HG03060 (cell line): Measurements from ENCODE around the gene SH3GLB2.

Source experiments
- ATAC-seq: cut with Tn5 transposase; IDR thresholded peaks from one replicate; pipeline ENCODE4 v1.9.1; 2021; ENCODE audit warnings: low read depth, moderate number of reproducible peaks; ENCODE audit not compliant: unreplicated experiment

Gene SH3GLB2

DNA sequence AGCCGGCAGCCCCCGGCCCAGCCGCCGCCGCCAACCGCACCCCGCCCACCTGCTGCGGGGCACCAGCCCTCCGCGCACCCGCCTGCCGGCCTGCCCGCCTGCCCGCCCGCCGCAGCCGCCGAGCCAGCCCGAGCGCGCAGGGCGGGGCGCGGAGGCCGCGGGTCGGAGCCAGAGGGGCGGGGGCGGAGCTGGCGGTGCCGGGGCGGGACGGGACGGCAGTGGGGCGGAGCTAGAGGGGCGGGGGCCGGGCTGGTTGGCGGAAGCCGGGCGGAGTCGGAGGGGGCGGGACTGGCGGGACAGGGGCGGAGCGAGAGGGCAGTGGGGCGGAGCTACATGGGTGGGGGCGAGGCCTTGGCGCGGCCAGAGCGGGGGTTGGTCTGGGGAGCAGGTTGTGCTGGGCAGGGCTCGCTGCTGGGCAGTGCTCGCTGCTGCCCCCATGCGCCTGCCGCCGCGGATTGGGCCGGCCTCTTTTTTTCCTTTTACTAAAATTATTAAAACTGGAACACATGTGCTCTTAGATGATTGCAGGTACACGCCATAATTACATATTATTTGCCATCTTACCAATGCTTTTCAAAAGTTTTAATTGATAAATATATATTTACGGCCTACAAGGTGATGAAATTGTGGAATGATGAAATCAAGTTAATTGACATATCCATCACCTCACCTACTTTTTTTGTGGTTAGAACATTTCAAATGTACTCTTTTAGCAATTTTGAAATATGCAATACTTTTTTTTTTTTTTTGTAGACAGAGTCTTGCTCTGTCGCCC lies at the start of gene SH3GLB2:
Gene SH3GLB2 (minus strand): TSS at position 140 of the 775 bp plus-strand sequence. CDS start 177 bp downstream, outside the sequence.
- ATAC-seq, result no peak

DNA sequence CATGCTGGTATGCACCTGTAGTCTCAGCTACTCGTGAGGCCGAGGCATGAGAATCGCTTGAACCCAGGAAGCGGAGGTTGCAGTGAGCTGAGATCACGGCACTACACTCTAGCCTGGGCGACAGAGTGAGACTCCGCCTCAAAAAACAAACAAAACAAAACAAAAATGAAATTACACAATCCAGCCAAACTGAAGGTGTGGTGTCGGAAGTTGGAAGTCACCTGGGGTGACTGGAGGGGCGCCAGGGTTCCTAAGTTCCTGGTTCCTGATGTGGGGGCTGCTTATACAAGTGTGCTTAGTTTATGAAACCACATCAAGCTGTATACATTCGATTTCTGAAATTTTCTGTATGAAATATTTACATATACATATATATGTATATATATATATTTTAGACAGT lies 49.1 kb upstream of the SH3GLB2 start:
- no peak for ATAC-seq

GRCh38 chr9:129076640-129077037 lies 48.5 kb upstream of the SH3GLB2 start:
- ATAC-seq, result no peak

- ATAC-seq, result no peak
Observed at GRCh38 chr9:129075996-129076639, 48.0 kb upstream of the SH3GLB2 start.

DNA sequence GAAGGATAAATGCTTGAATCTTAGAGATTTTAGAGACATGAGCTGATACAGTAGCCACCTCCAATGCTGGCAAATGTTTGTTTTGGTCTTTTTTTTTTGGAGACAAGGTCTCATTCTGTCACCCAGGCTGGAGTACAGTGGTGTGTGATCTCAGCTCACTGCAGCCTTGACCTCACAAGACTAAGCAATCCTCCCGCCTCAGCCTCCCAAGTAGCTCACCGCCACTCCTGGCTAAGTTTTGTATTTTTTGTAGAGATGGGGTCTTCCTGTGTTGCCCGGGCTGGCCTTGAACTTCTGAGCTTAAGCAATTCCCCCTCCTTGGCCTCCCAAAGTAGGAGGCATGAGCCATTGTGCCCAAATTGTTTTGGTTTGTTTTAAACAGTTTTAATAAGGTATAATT lies 46.0 kb upstream of the SH3GLB2 start:
- ATAC-seq, result no peak

- no peak for ATAC-seq
Observed at GRCh38 chr9:129073404-129073803, 45.3 kb upstream of the SH3GLB2 start.

- no peak for ATAC-seq
Observed at GRCh38 chr9:129072171-129072570, 44.0 kb upstream of the SH3GLB2 start.

GRCh38 chr9:129071526-129072126 lies 43.5 kb upstream of the SH3GLB2 start:
- ATAC-seq, result no peak

DNA sequence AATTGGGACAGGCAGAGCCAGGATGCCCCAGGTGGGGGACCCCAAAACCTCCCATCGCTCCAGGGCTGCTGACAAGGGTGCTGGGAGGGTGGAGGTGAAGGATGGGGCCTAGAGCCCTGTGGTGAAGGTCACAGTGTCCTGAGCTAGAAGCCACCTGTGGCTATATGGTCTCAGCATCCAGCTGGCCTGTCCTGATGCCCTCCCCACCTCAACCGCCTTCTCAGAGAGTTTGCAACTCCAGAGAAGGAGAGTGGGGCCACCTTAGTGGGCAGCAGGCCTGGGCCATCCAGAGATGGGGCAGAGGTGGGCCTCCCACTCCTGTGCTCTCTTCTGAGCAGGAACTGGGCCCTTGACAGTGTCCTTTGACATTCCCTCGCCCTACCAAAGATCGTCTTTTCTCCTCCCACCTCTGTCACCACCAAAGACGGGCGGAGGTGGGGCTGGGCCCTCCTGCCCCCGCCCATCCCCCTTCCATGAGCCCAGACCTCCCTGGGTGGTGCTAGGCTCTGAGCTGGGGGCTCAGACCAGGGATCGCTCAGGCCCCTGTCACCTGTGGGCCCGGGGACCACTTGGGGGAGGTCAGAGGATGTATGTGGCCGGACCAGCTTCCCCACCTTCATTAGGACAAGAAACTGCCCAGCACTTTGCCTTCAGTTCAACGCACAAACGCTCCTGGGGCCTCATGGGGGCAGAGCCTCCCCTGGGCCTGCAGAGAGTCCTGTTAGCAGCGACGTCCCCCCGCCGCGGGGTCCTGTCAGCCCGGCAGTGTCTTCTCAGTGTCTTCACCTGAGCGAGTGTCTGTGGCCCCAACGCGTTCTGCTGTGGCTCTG lies 42.8 kb upstream of the SH3GLB2 start:
- no peak for ATAC-seq

GRCh38 chr9:129069862-129070641 lies 41.9 kb upstream of the SH3GLB2 start:
- no peak for ATAC-seq

DNA sequence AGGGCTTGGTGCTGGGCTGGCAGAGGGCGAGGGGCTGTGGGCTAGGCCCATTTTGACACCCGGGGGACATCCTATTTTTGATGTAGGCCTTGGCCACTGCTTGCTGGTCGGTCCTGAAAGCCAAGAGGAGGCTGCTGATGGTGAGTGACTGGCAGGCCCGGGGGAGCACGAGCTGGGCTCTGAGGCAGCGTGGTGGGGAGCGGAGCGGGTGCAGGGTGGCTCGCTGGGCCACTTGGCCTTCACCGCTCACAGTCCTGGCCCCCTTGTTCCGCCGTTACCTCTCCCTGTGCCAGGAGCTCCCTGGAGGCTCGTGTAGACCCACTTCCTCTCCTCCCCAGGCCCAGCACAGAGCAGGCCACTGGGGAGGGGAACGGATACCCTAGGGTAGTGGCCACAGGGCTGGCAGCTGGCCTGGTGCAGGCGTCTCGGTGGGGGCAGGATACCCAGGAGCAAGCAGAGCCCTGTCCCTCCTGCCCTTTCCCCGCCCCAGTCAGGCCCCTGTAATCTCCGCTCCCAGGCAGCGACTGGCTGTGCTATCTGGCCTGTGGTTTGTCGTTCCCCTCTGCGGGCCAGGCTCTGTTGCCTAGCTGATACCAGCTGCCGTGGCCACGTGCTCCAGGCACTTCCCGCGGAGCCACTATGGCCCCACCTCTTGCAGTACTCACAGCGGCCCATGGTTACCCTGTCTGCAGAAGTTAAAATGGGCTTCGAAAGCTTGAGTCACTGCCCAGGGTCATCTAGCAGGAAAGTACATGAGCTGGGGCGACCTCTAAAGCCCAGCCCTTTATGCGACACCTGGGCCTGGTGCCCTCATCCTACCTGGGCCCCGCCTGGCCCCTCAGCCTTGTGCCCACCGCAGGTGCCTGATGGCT lies 41.1 kb upstream of the SH3GLB2 start:
- no peak for ATAC-seq

DNA sequence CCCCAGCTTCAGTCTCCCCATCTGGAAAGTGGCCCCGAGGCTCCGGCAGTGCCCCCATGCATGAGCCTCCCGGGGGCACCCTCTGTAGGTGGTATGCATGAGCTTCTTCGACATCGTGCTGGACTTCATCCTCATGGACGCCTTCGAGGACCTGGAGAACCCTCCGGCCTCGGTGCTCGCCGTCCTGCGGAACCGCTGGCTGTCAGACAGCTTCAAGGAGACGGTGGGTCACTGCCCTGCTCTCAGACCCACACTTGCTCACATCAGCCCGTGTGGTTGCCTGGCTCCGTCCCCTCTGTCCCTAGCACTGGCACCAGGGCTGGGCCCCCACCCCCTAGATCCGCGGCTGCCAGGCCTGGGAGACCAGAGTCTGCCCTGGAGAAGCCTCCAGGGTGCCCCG lies 40.0 kb upstream of the SH3GLB2 start:
- no peak for ATAC-seq

DNA sequence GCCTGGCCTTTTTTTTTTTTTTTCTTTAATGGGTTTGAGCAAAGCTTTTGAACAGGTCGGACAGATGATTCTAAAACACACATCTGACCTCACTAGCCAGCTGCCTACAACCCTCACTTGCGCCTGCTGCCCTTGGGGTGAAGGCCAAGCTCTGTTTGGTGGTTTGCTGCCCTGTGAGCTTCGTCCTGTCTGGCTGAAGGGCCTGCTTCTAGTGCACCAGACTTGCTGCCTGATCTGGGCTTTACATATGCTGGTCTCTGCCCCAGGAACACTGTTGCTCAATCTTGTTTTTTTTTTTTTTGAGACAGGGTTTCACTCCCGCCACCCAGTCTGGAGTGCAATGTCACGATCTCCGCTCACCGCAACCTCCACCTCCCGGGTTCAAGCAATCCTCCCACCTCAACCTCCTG lies 36.4 kb upstream of the SH3GLB2 start:
- no peak for ATAC-seq

DNA sequence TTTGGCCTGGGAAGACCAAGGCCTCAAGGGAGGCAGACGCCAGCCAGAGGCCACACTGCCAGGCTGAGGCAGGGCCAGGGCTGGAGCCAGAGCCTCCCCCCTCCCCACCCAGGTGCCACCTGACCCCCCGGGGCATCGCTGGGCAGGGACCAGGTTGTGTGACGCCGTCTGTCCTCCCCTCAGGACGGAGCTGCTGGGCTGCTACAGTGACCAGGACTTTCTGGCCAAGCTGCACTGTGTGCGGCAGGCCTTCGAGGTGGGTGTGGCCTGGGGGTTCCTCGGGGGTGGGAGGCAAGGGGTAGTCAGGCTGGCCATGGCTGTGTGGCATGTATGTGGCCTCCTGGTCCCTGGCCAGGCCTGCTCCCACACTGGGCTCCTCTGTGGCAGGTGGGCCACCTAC lies 34.9 kb upstream of the SH3GLB2 start:
- no peak for ATAC-seq

DNA sequence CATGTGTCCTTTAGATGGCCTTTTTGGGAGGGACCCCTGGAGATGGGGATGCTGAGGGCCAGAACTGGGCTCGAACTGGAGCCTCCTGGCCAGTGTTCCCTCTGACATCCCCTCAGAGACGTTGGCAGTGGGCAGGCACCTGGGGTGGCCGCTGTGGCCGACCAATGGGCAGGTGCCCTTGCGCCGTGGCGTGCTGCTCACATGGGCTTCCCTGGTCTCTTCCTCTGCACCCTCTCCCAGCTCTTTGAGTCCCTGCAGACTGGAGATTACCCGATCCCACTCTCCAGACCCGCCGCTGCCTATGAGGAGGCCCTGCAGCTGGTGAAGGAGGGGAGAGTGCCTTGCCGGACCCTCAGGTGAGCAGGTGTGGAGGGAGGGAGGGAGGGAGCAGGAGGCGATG lies 32.9 kb upstream of the SH3GLB2 start:
- no peak for ATAC-seq

DNA sequence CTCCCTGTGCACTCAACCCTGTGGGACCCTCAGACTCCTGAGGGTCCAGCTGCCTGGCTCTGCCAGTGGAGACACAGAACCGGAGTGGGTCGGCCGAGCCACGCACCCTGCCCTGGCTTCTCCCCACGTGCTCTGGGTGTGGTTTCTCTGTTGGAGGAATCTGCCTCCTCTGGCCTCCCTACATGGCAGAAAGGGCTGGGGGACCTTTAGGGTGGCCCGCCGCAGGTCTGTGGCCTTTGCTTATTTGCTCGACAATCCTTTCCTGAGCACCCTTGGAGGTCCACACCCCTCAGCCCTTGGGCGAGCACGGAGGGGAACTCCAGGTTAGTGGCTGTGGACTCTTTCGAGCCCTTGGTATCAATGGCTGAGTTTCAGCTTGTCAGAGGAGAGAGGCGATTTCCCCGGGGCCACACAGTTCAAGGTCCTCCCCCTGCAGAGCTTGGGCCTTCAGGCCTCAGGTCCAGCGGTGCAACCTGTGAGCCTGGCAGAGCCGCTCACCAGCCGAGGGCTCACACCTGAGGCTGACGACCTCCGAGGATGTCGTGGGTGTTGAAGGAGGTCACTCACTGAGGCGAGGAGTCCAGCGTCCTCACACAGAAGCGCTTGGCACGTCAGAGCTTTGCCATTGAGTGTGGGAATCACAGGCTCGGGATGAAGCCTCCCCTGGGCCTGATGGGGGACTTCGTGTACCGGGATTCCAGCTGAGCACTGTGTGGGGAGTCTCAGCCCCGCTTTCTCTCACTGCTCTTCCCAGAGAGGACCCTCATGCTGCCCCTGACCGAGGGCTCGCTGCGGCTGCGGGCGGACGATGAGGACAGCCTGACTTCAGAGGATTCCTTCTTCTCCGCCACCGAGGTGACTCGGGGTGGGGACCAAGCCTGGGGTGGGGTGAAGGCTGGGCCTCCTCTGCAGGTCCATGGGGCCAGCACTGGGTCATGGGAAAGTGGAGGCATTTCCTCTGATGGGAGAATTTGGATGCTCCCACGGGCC lies 32.0 kb upstream of the SH3GLB2 start:
- ATAC-seq, result no peak

GRCh38 chr9:129058965-129059795 lies 31.0 kb upstream of the SH3GLB2 start:
- ATAC-seq, result no peak
